Cardiac septum (tissue), 1 donor: ENCODE results near the gene TMEM100. TPM values are rescaled to one million over a fixed set of nuclear protein-coding genes. Genes with fewer than 3 reads are reported as not detected.

ENCODE experiments used
- total RNA-seq: library from RNA; stranded (reverse); fragmentation: NEBNext Ultra II Directional; extraction: Animal tissue kit (Norgen Biotek cat#: 25700); gene quantifications from one replicate; pipeline ENCODE4 v1.2.1, GENCODE V29; 2021
- donor health status: DM: no; HTN: no; CAD: no.

Gene TMEM100
- total RNA-seq, 1 donor from 2014 or later = 5.2 TPM

Other genes with a start within 250 kb of the TMEM100 start
- not detected for gene SMIM36, start 211.4 kb downstream of the TMEM100 start, total RNA-seq
- 13.2 TPM for gene PCTP, start 28.2 kb upstream of the TMEM100 start, total RNA-seq